Left colon (tissue), 2 donors: Measurements from ENCODE around the gene LARP4. TPM values are rescaled to one million over a fixed set of nuclear protein-coding genes. Genes with fewer than 3 reads are reported as not detected.
"Not testable (repeated sequence)": the region's sequence is repeated elsewhere in the genome, so short reads cannot be mapped to it uniquely, and the experiment has no call there.

Experiments
- ATAC-seq: fragments of 200-7000 bp; cut with Tn5 transposase; one replicate; pipeline ENCODE4 v1.9.1; 2020; ENCODE audit warnings: mild to moderate bottlenecking, moderate library complexity
- DNase-seq, 2 donors: peaks; one replicate each; pipeline ENCODE4 v3.0.0-alpha.2; 2020
- intact Hi-C, 2 donors: fragments of 100-400 bp; cut with DNase I in 1 of 2; cut with micrococcal nuclease in 1 of 2; formaldehyde crosslinking; loops; one replicate each; pipeline versions ENCODE4 v1.11.2 to v1.14.0; 2022; cut with DNase I, micrococcal nuclease
- total RNA-seq, 2 donors: library from RNA; stranded (reverse); fragmentation: NEBNext Ultra II Directional; extraction: Animal tissue kit (Norgen Biotek cat#: 25700); gene quantifications; one replicate each; pipeline ENCODE4 v1.2.1, GENCODE V29; 2021
- donor health status: DM: no; HTN: no; CAD: no.
- donor health status: DM: yes; HTN: yes; CAD: no.

LARP4 gene
- total RNA-seq, 2 donors from 2014 or later, result 50.3 to 58.1 TPM

- no peak for DNase-seq
- intact Hi-C loops, result no loop called here
- no peak for ATAC-seq
These were observed 114.9 kb downstream of the LARP4 start for GRCh38 chr12:50515587-50515986.

- no peak for DNase-seq
- ATAC-seq, result peak; percentile 46
- intact Hi-C loops, result no loop called here
These were observed 116.8 kb downstream of the LARP4 start for GRCh38 chr12:50517421-50518048.

- ATAC-seq (no peak), DNase-seq (no peak)
- intact Hi-C loops, result no loop called here
These were observed 117.4 kb downstream of the LARP4 start for GRCh38 chr12:50518090-50518489.

- DNase-seq, result no peak
- ATAC-seq, result no peak
- intact Hi-C loops, result no loop called here
These were observed 118.7 kb downstream of the LARP4 start for GRCh38 chr12:50519353-50519752.

- DNase-seq (no peak), ATAC-seq (no peak)
- intact Hi-C loops, result no loop called here
These were observed 119.9 kb downstream of the LARP4 start for GRCh38 chr12:50520416-50521207.

- DNase-seq, ATAC-seq, intact Hi-C loops: not testable (repeated sequence)
These were observed 121.1 kb downstream of the LARP4 start for GRCh38 chr12:50521781-50522180.

- ATAC-seq (no peak), DNase-seq (no peak)
- intact Hi-C loops, result no loop called here
These were observed 123.1 kb downstream of the LARP4 start for GRCh38 chr12:50523772-50524171.

GRCh38 chr12:50524621-50525020 is 123.9 kb downstream of the LARP4 start:
- DNase-seq (no peak), ATAC-seq (no peak)
- intact Hi-C loops, result no loop called here

GRCh38 chr12:50525422-50525821 is 124.7 kb downstream of the LARP4 start:
- ATAC-seq, result no peak

GRCh38 chr12:50527359-50527726 is 126.7 kb downstream of the LARP4 start:
- peak; percentile 24 for ATAC-seq
- DNase-seq, result no peak
- intact Hi-C loops, result no loop called here

More at GRCh38 chr12:50525422-50525821, 124.7 kb downstream of the LARP4 start:
- DNase-seq, result no peak
- intact Hi-C loops, result no loop called here

GRCh38 chr12:50528800-50529199 is 128.1 kb downstream of the LARP4 start:
- no peak for ATAC-seq
- no peak for DNase-seq
- intact Hi-C loops, result no loop called here

GRCh38 chr12:50529345-50529744 is 128.7 kb downstream of the LARP4 start:
- intact Hi-C loops, result no loop called here
- ATAC-seq, result no peak
- no peak for DNase-seq

Other genes with a start within 250 kb of the LARP4 start
- 10 to 100 TPM; 19.7 to 24.8 TPM for gene CERS5, start 233.5 kb upstream of the LARP4 start, total RNA-seq
- gene LIMA1, start 117.4 kb upstream of the LARP4 start, total RNA-seq, result 100 to 1,000 TPM; 279 to 296 TPM
- gene FAM186A, start 4.3 kb upstream of the LARP4 start, total RNA-seq, result not detected
- gene DIP2B, start 104.1 kb downstream of the LARP4 start, total RNA-seq, result 10 to 100 TPM; 33.5 to 37.7 TPM